NB4 (cell line): ENCODE results near the gene JPH3.

Experiments used
- DNase-seq: peaks from one replicate; pipeline ENCODE4 v3.0.0; 2010; ENCODE audit warnings: low read depth
- H3K4me3 ChIP-seq: one replicate; pipeline ENCODE4 v1.5.1; 2011; ENCODE audit warnings: mild to moderate bottlenecking, low read depth, low read length, moderate library complexity
- CTCF ChIP-seq: IDR thresholded peaks from one replicate; pipeline ENCODE4 v1.5.1; 2012; ENCODE audit warnings: low read depth, low read length
- MYC ChIP-seq: IDR thresholded peaks from 2 replicates; pipeline ENCODE4 v1.6.1; 2011; ENCODE audit warnings: low read depth, low read length
- POLR2A ChIP-seq: IDR thresholded peaks from 2 replicates; pipeline ENCODE4 v1.6.1; 2011; ENCODE audit warnings: mild to moderate bottlenecking; ENCODE audit not compliant: insufficient read length; ENCODE audit errors: extremely low read depth
- TF ChIP-seq, protein P1 (sequence below): IDR thresholded peaks from 2 replicates; pipeline ENCODE4 v1.6.1; 2011; ENCODE audit warnings: low read depth, low read length

Gene JPH3

DNA sequence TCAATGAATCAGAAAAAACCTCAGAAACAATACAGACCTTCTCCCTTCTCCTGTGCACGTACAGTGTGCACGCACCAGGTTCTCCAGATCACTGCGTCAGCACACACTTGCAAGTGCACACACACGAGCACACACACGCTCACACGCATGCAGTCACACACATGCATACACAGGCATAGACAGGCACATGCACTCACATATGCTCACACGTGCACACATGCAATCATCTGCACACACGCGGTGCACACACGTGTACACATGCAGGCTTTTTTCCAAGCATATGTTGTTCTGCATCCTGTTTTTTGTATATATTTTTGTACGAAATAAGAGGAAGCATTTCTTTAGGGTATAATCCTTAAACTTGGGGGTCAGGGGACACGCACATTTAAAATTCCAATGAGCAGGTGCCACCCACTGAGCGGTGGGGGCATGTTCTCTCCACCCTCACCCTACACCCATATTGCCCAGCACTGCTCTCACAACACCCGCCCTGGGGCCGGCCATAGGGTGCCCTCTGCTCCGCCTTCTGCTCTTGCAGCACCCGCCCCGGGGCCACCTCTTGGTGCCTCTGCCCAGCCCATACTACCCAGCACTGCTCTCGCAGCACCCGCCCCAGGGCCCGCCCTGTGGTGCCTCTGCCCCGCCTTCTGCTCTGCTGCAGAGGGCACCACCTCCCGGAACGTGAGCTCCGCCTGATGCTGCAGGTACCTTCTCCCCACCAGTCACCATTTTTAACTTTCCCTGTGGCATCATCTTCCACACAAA, 142.6 kb downstream of the JPH3 start:
- TF ChIP-seq POLR2A, result no peak
- no peak for TF ChIP-seq MYC
- TF ChIP-seq CTCF, result no peak
- TF ChIP-seq, protein P1, sequence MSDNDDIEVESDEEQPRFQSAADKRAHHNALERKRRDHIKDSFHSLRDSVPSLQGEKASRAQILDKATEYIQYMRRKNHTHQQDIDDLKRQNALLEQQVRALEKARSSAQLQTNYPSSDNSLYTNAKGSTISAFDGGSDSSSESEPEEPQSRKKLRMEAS, result no peak
- H3K4me3 ChIP-seq, result no peak overlapping the region
- no peak for DNase-seq

DNA sequence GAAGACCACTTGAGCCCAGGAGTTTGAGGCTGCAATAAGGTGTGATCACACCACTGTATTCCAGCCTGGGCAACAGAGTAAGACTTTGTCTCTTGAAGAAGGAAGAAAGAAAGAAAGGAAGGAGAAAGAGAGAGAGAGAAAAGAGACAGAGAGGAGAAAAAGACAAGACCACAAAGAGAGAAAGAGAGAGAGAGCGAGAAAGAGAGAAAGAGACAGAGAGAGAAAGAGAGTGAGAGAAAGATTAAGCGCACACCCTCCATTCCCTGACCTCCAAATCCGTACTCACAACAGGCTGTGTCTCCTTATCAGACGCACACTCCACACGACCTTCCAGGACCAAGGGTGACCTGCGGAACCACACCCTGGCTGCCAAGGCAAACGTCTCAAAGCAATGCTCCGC, 143.9 kb downstream of the JPH3 start:
- no peak overlapping the region for H3K4me3 ChIP-seq
- no peak for DNase-seq
- TF ChIP-seq, protein P1, result no peak
- TF ChIP-seq CTCF, result no peak
